ENCODE data around the gene ZBTB26. TPM values are rescaled to one million over a fixed set of nuclear protein-coding genes. Genes with fewer than 3 reads are reported as not detected.

Gene ZBTB26
- total RNA-seq, 1 donor from 2014 or later, result 8.2 TPM

DNA sequence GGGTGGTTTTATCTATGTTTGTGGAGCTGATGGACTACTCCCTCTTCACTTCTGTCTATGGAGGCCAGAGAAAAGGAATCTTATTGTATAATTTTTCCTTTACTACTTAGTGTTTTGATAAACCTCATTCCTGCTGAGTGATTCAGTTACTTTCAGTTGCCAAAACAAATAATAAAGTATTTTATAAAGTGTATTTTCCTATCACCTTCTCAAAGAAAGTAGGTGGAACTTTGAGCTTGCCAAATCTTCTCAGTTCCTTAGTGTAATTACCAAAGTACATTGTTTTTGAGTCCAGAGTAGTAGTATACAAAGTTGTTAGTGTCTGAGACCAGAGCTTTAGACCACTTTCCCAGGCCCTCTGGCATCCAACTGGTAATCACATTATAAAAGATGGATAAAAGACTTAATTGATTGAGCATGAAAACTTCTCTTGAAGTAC is 23.0 kb upstream of the ZBTB26 start:
- intact Hi-C loops (cut with DNase I), result no loop called here
- peaks cover 11% of the 10 kb centered on the region for H3K4me1 ChIP-seq
- TF ChIP-seq, protein P1, sequence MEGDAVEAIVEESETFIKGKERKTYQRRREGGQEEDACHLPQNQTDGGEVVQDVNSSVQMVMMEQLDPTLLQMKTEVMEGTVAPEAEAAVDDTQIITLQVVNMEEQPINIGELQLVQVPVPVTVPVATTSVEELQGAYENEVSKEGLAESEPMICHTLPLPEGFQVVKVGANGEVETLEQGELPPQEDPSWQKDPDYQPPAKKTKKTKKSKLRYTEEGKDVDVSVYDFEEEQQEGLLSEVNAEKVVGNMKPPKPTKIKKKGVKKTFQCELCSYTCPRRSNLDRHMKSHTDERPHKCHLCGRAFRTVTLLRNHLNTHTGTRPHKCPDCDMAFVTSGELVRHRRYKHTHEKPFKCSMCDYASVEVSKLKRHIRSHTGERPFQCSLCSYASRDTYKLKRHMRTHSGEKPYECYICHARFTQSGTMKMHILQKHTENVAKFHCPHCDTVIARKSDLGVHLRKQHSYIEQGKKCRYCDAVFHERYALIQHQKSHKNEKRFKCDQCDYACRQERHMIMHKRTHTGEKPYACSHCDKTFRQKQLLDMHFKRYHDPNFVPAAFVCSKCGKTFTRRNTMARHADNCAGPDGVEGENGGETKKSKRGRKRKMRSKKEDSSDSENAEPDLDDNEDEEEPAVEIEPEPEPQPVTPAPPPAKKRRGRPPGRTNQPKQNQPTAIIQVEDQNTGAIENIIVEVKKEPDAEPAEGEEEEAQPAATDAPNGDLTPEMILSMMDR (IDR thresholded peaks at IDR 0.05), result no peak
- no peaks in the 10 kb centered on the region for H3K9me3 ChIP-seq
- no peak overlapping the region for H3K4me3 ChIP-seq
- no peak for DNase-seq
- no peak overlapping the region for H3K27ac ChIP-seq
- H3K27me3 ChIP-seq, result no peaks in the 10 kb centered on the region
- no peak for ATAC-seq
- no peaks in the 10 kb centered on the region for H3K36me3 ChIP-seq

DNA sequence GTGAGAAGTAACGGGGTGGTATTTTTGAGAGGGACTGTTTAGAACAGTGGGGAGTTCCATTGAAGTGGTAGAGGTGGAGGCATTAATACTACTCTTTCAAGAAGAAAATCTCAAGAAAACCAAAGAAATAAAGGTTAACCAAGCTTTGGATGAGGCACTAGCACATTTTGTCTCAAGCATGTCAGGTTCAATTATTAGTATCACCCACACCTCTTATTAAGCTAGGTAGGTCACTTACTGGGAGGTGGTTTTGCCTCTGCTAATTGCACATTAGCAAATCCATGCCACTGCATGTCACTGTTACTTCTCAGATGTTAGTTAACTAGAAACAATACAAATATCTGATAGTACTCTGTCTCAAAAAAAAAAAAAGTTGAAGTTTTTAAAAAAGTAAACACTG is 19.7 kb upstream of the ZBTB26 start:
- ATAC-seq, result no peak
- peaks cover 21% of the 10 kb centered on the region for H3K4me1 ChIP-seq
- intact Hi-C loops (cut with DNase I), result no loop called here

DNA sequence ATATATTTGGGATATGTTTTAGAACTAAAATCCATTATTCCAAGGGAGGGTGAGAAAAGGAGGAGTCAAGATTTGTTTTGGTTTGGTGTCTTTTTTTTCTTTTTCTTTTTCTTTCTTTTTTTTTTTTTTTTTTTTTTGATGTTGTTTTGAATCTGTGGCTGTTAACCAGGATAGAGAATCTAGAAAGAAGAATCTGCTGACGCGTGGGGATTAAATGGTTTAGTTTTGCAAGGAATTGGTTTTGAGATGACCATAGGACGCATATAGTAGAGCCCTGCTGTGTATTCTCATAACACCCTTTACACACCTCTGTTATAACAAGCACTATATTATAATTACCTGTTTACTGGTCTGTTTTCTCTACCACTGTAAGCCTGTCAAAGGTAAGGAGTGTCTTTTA is 19.0 kb upstream of the ZBTB26 start:
- H3K4me3 ChIP-seq, result no peak overlapping the region
- DNase-seq (no peak), ATAC-seq (no peak)
- H3K27me3 ChIP-seq, result no peaks in the 10 kb centered on the region
- H3K36me3 ChIP-seq, result no peaks in the 10 kb centered on the region
- no peak overlapping the region for H3K27ac ChIP-seq
- H3K9me3 ChIP-seq, result no peaks in the 10 kb centered on the region
- intact Hi-C loops (cut with DNase I), result no loop called here
- TF ChIP-seq, protein P1 (IDR thresholded peaks at IDR 0.05), result no peak
- peaks cover 21% of the 10 kb centered on the region for H3K4me1 ChIP-seq

More for the DNA sequence above, 19.7 kb upstream of the ZBTB26 start:
- no peak overlapping the region for H3K4me3 ChIP-seq
- DNase-seq, result no peak
- H3K9me3 ChIP-seq, result no peaks in the 10 kb centered on the region
- TF ChIP-seq, protein P1 (IDR thresholded peaks at IDR 0.05), result no peak
- no peaks in the 10 kb centered on the region for H3K27me3 ChIP-seq
- no peak overlapping the region for H3K27ac ChIP-seq
- no peaks in the 10 kb centered on the region for H3K36me3 ChIP-seq

DNA sequence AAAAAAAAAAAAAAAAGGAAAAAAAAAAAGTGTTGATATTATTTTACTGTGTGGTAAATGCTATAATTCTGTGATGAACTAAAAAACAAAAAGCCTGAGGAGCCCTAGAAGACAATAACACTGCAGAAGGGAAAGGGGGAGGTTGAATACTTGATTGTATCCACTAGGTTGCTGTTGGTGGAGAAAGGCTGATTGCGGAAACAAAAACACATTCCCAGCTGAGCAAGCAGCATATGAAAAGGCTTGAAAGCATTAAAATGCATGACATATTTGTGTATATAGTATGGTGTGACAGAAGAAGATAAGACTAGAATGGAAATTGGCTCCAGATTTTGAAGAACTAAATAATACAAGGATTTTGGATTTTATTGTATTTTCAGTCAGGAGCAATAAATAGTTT is 18.4 kb upstream of the ZBTB26 start:
- DNase-seq (no peak), ATAC-seq (no peak)
- intact Hi-C loops (cut with DNase I), result no loop called here
- TF ChIP-seq, protein P1 (IDR thresholded peaks at IDR 0.05), result no peak
- Histone ChIP-seq H3K9me3 (no peaks in the 10 kb centered on the region), H3K27ac (no peak overlapping the region), H3K27me3 (no peaks in the 10 kb centered on the region), H3K4me1 (peaks cover 18% of the 10 kb centered on the region), H3K36me3 (no peaks in the 10 kb centered on the region), H3K4me3 (no peak overlapping the region)

DNA sequence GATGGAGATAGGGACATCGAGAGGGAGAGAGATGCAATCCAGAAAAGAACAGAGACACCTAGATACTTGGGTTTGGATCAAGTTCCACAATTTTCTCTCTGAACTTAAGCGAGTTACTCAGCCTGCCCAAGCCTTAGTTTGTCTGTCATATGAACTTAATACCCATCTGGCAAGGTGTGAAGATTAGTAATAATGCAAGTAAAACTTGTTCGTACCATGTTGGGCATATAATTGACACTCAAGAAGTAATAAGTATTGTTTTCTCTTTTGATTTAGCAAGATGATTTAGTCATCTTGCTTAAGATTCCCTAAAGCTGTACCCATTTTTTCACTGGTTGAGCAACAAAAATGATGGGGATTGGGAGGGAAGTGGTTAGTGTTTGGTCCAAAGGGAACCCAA is 17.0 kb upstream of the ZBTB26 start:
- Histone ChIP-seq H3K4me1 (peaks cover 10% of the 10 kb centered on the region), H3K27ac (no peak overlapping the region), H3K9me3 (no peaks in the 10 kb centered on the region), H3K36me3 (no peaks in the 10 kb centered on the region), H3K27me3 (no peaks in the 10 kb centered on the region), H3K4me3 (no peak overlapping the region)
- no peak for DNase-seq
- TF ChIP-seq, protein P1 (IDR thresholded peaks at IDR 0.05), result no peak
- no peak for ATAC-seq
- intact Hi-C loops (cut with DNase I), result no loop called here

DNA sequence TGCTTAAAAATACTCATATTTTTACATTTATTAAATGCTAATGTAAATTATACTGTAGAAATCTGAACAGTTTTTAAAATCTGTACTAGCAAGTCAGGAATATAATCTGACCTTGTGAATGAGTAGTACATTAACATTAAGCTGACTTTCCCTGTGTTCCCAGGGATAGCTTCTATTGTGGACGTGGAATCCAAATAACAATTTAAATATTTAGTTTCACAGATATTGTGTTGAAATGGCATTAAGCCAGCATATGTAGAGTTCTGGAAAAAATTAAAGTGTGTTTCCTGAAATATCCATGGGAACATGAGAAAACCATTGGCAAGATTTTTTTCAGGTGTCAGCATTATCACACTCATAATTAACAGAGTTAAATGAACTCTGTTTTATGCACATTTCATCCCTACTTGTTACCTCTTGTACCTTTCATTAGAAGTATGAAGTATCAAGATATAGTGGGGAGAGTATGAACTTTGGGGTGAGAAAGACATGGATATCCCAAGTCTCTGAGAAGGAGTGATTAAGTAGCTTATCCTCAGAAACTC is 15.2 kb upstream of the ZBTB26 start:
- Histone ChIP-seq H3K27ac (no peak overlapping the region), H3K4me3 (no peak overlapping the region), H3K36me3 (no peaks in the 10 kb centered on the region), H3K27me3 (no peaks in the 10 kb centered on the region), H3K4me1 (peaks cover 16% of the 10 kb centered on the region), H3K9me3 (no peaks in the 10 kb centered on the region)
- ATAC-seq (no peak), DNase-seq (no peak)
- TF ChIP-seq, protein P1 (IDR thresholded peaks at IDR 0.05), result no peak
- intact Hi-C loops (cut with DNase I), result no loop called here

Measured in upper lobe of right lung (tissue), 1 donor.